Psoas muscle (tissue), 8 donors: ENCODE measurements around the gene GYS2. TPM values are rescaled to one million over a fixed set of nuclear protein-coding genes. Genes with fewer than 3 reads are reported as not detected.

Experiments
- ATAC-seq, 4 donors: fragments of 200-7000 bp; cut with Tn5 transposase; one replicate each; pipeline ENCODE4 v1.9.1; 2020; ENCODE audit warnings: moderate library complexity in 3 of 4, mild to moderate bottlenecking in 2 of 4
- DNase-seq, 2 donors: peaks; one replicate each; pipeline ENCODE4 v3.0.0-alpha.2; 2020
- H3K27ac ChIP-seq: fragments of 200-600 bp; one replicate; pipeline ENCODE4 v1.8.0; 2022
- H3K27me3 ChIP-seq, 3 donors: fragments of 200-600 bp in 1 of 3; one replicate each; pipeline versions ENCODE4 v1.6.1 to v1.8.0; 2013 to 2022; ENCODE audit warnings: low read length in 2 of 3, mild to moderate bottlenecking in 2 of 3, moderate library complexity in 1 of 3; ENCODE audit not compliant: insufficient read depth in 3 of 3
- H3K36me3 ChIP-seq, 2 donors: fragments of 200-600 bp in 1 of 2; one replicate each; pipeline versions ENCODE4 v1.6.1 to v1.8.0; 2013 to 2022; ENCODE audit warnings: low read depth in 1 of 2, mild to moderate bottlenecking in 1 of 2, moderate library complexity in 1 of 2; ENCODE audit not compliant: insufficient read depth in 1 of 2
- H3K4me1 ChIP-seq: fragments of 200-600 bp; one replicate; pipeline ENCODE4 v1.8.0; 2022
- H3K4me3 ChIP-seq: fragments of 200-600 bp; one replicate; pipeline ENCODE4 v1.8.0; 2022; ENCODE audit warnings: mild to moderate bottlenecking
- H3K9me3 ChIP-seq: fragments of 200-600 bp; one replicate; pipeline ENCODE4 v1.8.0; 2022
- WGBS, 3 donors: extraction: QIAGEN DNeasy Blood & Tissue Kit; methylation state at CpG; one replicate each; pipeline versions ENCODE4 v1.1.6 to v1.1.7; 2013; 5-methylcytosine and 5-hydroxymethylcytosine counted together
- intact Hi-C, 2 donors: fragments of 100-400 bp; cut with DNase I; formaldehyde crosslinking; loops; one replicate each; pipeline versions ENCODE4 v1.11.0 to v1.14.2; 2022
- polyA plus RNA-seq, 3 donors: library from polyadenylated mRNA; stranded (reverse); fragments of 200-250 nt; gene quantifications; one replicate each; pipeline ENCODE4 v1.2.3, GENCODE V29; 2013
- total RNA-seq, 4 donors: library from RNA; stranded (reverse); fragmentation: NEBNext Ultra II Directional in 2 of 4; extraction: Animal tissue kit (Norgen Biotek cat#: 25700) in 2 of 4; gene quantifications; one replicate each; pipeline versions ENCODE4 v1.2.1 to v1.2.4, GENCODE V29; 2021 to 2023
- TF ChIP-seq, protein P1 (sequence below): fragments of 200-600 bp; IDR thresholded peaks from one replicate; pipeline ENCODE4 v1.8.0; 2022; ENCODE audit warnings: antibody characterized with exemption
- donor health status: healthy with polysubstance abuse.
- donor health status: DM: no; HTN: no; CAD: no; lungs with moderate emphysema.
- donor health status: Bipolar disorder and iron deficiency.
- donor health status: healthy.
- donor health status: DM: yes; HTN: yes; CAD: no.
- donor health status: DM: no; HTN: no; CAD: no.
- donor health status: DM: no; HTN: no; CAD: no.
- donor health status: DM: yes; HTN: yes; CAD: no.

GYS2 gene
- total and polyA plus RNA-seq, 7 donors = 0.03 to 0.09 TPM; not detected in 5

DNA sequence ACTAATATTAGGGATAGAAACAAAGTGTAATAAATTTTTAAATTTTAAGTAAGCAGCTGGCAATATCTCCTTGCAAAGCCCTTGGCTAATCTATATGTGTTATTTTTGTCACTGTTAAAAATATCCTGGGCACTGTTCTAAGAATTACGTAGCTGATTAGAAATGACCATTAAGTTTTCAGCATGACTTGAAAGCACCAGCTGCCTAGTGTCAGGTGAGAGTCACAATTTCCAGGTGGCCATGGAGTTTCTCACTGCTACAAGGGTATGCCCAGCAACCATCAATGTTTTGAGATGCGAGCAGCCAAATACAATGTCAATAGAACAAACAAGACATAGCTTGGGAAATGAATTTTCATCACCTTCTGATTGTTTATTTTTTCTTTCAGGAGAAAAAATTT lies 23.3 kb upstream of the GYS2 start:
- no peaks in the 10 kb centered on the region for H3K4me1 ChIP-seq
- TF ChIP-seq, protein P1, sequence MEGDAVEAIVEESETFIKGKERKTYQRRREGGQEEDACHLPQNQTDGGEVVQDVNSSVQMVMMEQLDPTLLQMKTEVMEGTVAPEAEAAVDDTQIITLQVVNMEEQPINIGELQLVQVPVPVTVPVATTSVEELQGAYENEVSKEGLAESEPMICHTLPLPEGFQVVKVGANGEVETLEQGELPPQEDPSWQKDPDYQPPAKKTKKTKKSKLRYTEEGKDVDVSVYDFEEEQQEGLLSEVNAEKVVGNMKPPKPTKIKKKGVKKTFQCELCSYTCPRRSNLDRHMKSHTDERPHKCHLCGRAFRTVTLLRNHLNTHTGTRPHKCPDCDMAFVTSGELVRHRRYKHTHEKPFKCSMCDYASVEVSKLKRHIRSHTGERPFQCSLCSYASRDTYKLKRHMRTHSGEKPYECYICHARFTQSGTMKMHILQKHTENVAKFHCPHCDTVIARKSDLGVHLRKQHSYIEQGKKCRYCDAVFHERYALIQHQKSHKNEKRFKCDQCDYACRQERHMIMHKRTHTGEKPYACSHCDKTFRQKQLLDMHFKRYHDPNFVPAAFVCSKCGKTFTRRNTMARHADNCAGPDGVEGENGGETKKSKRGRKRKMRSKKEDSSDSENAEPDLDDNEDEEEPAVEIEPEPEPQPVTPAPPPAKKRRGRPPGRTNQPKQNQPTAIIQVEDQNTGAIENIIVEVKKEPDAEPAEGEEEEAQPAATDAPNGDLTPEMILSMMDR = no peak
- no peaks in the 10 kb centered on the region for H3K9me3 ChIP-seq
- H3K27ac ChIP-seq = no peak overlapping the region
- ATAC-seq (no peak), DNase-seq (no peak)
- H3K36me3 ChIP-seq = peaks cover 0 to under 1% of the 10 kb centered on the region in 2 donors
- intact Hi-C loops = no loop called here
- 62 to 68% (median 64%) methylated on average over 2 of the region's 2 CpGs for WGBS, 3 donors
- H3K4me3 ChIP-seq = no peak overlapping the region
- no peaks in the 10 kb centered on the region for H3K27me3 ChIP-seq

DNA sequence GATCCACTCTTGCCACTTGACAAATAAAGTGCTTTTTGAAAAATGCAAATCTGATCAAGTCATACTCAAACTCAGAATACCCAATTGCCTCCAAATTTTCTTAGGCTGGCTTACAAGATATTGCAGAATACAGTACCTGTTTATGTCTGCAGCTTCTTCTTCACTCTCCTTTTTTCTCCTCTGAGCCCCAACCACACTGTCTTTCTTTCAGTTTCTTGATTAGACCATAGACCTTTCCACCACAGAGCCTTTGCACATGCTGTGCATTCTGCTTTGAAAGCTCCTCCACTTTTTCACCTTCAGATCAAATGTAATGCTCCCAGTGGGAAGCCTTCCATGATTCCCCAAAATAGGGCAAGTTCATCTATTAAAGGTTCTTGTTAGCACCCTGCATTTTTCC lies 13.9 kb upstream of the GYS2 start:
- Histone ChIP-seq H3K27me3 (no peaks in the 10 kb centered on the region), H3K36me3 (no peaks in the 10 kb centered on the region), H3K27ac (no peak overlapping the region), H3K4me1 (no peaks in the 10 kb centered on the region), H3K9me3 (no peaks in the 10 kb centered on the region), H3K4me3 (no peak overlapping the region)
- intact Hi-C loops = no loop called here
- DNase-seq (no peak), ATAC-seq (no peak)
- TF ChIP-seq, protein P1 = no peak

DNA sequence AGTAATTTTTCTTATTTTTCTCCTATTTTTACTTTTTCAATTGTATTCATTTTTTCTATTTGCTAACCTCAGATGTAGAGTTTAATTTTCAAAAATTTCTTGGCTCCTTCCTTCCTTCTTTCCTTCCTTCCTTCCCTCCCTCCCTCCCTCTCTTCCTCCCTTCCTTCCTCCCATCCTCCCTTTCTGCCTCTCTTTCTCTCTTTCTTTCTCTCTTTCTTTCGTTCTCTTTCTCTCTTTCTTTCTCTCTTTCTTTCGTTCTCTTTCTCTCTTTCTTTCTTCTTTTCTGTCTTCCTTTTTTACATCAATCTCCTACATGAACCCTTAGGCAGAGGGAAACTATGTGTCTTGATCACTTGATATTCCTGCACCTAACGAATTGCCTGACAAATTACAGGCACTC lies 12.4 kb upstream of the GYS2 start:
- no peak for DNase-seq
- WGBS, 3 donors = 85 to 96% (median 89%) methylated on average over 3 of the region's 3 CpGs
- TF ChIP-seq, protein P1 = no peak
- Histone ChIP-seq H3K27ac (no peak overlapping the region), H3K36me3 (no peaks in the 10 kb centered on the region), H3K4me1 (no peaks in the 10 kb centered on the region), H3K4me3 (no peak overlapping the region), H3K9me3 (no peaks in the 10 kb centered on the region), H3K27me3 (no peaks in the 10 kb centered on the region)
- no peak for ATAC-seq
- intact Hi-C loops = no loop called here

DNA sequence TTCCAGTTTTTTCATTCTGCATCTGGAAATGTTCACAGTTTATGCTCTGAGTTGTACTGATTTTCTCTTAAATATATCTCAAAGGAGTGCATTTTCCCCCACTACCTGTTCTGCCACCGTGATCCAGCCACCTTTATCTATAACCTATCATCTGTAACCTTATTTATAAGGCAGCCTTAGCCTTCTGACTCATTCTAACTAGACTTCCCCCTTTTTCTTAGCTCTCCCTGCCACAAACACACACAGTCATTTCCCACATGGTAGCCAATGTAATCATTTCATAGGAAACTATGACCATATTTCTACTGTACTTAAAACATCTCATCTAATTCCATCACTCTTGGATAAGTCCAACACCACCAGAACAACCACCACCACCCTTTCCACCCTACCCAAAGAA lies 10.8 kb upstream of the GYS2 start:
- Histone ChIP-seq H3K4me1 (no peaks in the 10 kb centered on the region), H3K4me3 (no peak overlapping the region), H3K27ac (no peak overlapping the region), H3K27me3 (no peaks in the 10 kb centered on the region), H3K9me3 (no peaks in the 10 kb centered on the region), H3K36me3 (no peaks in the 10 kb centered on the region)
- intact Hi-C loops = no loop called here
- TF ChIP-seq, protein P1 = no peak
- ATAC-seq (no peak), DNase-seq (no peak)
- WGBS, 3 donors = 57 to 79% (median 67%) methylated on average over 1 of the region's 1 CpG

DNA sequence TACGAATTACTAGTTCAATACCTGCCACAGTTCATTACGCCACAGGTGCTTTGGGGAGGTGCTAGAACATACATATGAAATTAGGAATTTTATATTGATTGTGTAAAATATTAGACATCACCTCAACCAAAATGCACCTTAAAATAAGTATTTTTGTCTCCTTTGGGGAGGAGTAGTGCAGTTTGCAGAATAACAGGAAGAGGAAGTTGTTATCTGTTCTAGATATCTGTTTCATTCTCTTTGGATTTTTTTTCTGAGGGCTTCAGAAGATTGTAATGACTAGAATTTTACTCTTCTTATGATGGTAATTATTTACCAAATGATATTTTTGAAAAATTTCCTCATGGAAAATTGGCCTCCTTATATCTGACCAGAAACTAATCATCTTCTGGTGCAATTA lies 9.9 kb upstream of the GYS2 start:
- intact Hi-C loops = no loop called here
- WGBS, 3 donors = 90 to 96% (median 91%) methylated on average over 2 of the region's 2 CpGs
- Histone ChIP-seq H3K9me3 (no peaks in the 10 kb centered on the region), H3K4me3 (no peak overlapping the region), H3K36me3 (no peaks in the 10 kb centered on the region), H3K27ac (no peak overlapping the region), H3K27me3 (no peaks in the 10 kb centered on the region), H3K4me1 (no peaks in the 10 kb centered on the region)
- TF ChIP-seq, protein P1 = no peak
- DNase-seq (no peak), ATAC-seq (no peak)
